ENCODE measurements around the gene TRIM46. TPM values are rescaled to one million over a fixed set of nuclear protein-coding genes. Genes with fewer than 3 reads are reported as not detected.
"Not testable (repeated sequence)": the region's sequence is repeated elsewhere in the genome, so short reads cannot be mapped to it uniquely, and the experiment has no call there.

The TRIM46 gene
- total RNA-seq, 3 donors from 2014 or later (not counting 1 experiment from before 2014, with no cell fraction given): 0.94 to 4.9 (median 2.5) TPM

DNA sequence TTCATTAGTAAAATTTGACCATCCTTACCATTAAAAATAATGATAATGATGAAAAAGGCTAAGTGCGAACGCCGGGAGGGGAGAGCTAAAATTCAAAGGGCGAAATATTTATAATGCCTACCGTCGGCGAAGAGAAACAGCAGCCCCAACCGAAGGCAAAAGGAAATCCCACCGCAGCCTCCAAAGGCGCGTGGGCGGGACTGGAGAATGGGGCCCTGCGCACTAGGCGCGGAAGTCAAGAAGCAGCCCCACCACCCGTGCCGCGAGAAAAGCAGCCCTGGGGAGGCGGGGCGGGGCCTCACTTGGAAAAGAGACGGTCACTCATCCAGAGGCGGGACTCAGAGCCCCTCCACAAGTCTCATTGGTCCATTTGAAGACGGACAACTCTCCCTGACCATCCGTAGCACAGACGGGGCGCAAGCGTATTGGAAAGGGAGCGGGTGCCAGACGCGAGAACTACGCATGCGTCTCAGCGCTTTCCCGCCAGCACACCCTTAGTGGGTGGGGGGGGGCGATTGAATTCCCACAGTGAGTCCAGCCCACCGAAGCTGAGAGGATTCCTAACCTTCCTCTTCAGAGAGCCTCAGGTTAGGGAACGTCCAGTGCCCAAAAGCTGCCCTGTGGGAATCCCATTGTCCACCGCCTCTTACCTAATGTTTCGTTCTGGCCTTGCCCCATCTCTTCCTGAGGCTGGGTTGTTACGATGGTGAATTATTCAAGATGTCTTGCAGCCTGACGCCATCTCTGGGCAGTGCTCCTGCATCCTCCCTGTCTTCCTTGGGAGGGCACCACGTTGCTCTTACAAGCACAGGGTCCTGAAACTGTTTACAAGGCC lies 53.8 kb downstream of the TRIM46 start:
- 2% methylated on average over 42 of the region's 42 CpGs for WGBS (ENCODE audit: insufficient coverage)
- Mint-ChIP-seq H3K4me1 (peaks cover 12 to 17% of the 10 kb centered on the region in 2 donors), H3K9me3 (no peaks in the 10 kb centered on the region), H3K36me3 (no peaks in the 10 kb centered on the region), H3K27me3 (ENCODE audit: low read depth in 2 of 2) (no peaks in the 10 kb centered on the region), H3K4me3 (peak overlapping the region; percentile 86), H3K27ac (peak overlapping the region; percentile 85 to 96)
- no peaks in the 10 kb centered on the region for H3K36me3 ChIP-seq (ENCODE audit: control insufficient read depth, insufficient read depth, low read length)
- H3K27ac ChIP-seq (ENCODE audit: low read length): peak overlapping the region; percentile 86
- no peaks in the 10 kb centered on the region for H3K27me3 ChIP-seq (ENCODE audit: control insufficient read depth, insufficient read depth, low read length)
- no peaks in the 10 kb centered on the region for H3K9me3 ChIP-seq (ENCODE audit: control insufficient read depth, insufficient read depth, low read length)
- TF ChIP-seq, protein P1, sequence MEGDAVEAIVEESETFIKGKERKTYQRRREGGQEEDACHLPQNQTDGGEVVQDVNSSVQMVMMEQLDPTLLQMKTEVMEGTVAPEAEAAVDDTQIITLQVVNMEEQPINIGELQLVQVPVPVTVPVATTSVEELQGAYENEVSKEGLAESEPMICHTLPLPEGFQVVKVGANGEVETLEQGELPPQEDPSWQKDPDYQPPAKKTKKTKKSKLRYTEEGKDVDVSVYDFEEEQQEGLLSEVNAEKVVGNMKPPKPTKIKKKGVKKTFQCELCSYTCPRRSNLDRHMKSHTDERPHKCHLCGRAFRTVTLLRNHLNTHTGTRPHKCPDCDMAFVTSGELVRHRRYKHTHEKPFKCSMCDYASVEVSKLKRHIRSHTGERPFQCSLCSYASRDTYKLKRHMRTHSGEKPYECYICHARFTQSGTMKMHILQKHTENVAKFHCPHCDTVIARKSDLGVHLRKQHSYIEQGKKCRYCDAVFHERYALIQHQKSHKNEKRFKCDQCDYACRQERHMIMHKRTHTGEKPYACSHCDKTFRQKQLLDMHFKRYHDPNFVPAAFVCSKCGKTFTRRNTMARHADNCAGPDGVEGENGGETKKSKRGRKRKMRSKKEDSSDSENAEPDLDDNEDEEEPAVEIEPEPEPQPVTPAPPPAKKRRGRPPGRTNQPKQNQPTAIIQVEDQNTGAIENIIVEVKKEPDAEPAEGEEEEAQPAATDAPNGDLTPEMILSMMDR (IDR thresholded peaks at IDR 0.05): no peak
- intact Hi-C loops (cut with micrococcal nuclease): loop anchor here (5.0 kb wide), 2 partner anchors 35 to 50 kb away; no protein-coding TSS in a partner anchor
- ATAC-seq (peak; percentile 94 to 99 (median 95)), DNase-seq (peak; percentile 95 to 98)
- peak overlapping the region; percentile 79 for H3K4me3 ChIP-seq (ENCODE audit: low read length)
- peaks cover 26% of the 10 kb centered on the region for H3K4me1 ChIP-seq (ENCODE audit: control insufficient read depth, insufficient read depth, low read length)

DNA sequence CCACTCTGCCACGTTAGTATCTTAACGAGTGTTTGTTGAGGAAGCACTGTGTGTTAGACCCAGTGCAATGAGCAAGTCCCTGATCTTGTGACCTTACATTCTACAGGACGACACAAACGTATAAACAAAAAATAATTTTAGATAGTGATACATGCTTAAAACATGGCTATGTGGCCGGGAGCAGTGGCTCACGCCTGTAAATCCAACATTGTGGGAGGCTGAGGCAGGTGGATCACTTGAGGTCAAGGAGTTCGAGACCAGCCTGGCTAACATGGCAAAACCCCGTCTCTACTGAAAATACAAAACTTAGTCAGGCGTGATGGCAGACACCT lies 54.4 kb downstream of the TRIM46 start:
- no peaks in the 10 kb centered on the region for H3K9me3 ChIP-seq (ENCODE audit: control insufficient read depth, insufficient read depth, low read length)
- no peaks in the 10 kb centered on the region for H3K36me3 ChIP-seq (ENCODE audit: control insufficient read depth, insufficient read depth, low read length)
- H3K4me1 Mint-ChIP-seq: peaks cover 12 to 17% of the 10 kb centered on the region in 2 donors
- peak overlapping the region; percentile 86 for H3K4me3 Mint-ChIP-seq
- intact Hi-C loops (cut with micrococcal nuclease): loop anchor here (5.0 kb wide), 2 partner anchors 36 to 51 kb away; no protein-coding TSS in a partner anchor
- 76% methylated on average over 9 of the region's 9 CpGs for WGBS (ENCODE audit: insufficient coverage)
- TF ChIP-seq, protein P1 (IDR thresholded peaks at IDR 0.05): no peak
- peak overlapping the region; percentile 84 for H3K27ac ChIP-seq (ENCODE audit: low read length)
- no peaks in the 10 kb centered on the region for H3K9me3 Mint-ChIP-seq
- H3K27me3 ChIP-seq (ENCODE audit: control insufficient read depth, insufficient read depth, low read length): no peaks in the 10 kb centered on the region
- no peaks in the 10 kb centered on the region for H3K27me3 Mint-ChIP-seq (ENCODE audit: low read depth in 2 of 2)
- H3K27ac Mint-ChIP-seq: peak overlapping the region; percentile 85 to 96
- DNase-seq (no peak), ATAC-seq (no peak)
- H3K4me1 ChIP-seq (ENCODE audit: control insufficient read depth, insufficient read depth, low read length): peaks cover 26% of the 10 kb centered on the region
- no peaks in the 10 kb centered on the region for H3K36me3 Mint-ChIP-seq
- peak overlapping the region; percentile 79 for H3K4me3 ChIP-seq (ENCODE audit: low read length)

DNA sequence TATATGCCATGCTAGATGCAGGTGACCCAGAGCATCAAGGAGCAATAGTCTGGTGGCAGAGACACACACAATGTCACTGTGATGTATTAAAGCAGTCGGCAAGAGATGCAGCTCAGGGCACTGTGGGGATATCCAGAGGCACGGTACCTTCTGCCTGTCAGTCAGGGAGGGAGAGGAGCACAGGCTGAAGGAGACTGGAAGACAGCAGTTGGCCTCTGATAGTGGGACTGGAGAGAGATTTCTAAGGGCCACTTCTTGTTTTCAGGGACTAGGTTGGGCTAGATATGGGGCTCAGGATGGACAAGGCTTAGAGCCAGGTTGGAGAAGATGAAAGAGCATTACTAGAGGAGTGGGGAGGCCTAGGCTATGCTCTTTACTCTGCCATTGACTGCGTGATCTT lies 57.7 kb downstream of the TRIM46 start:
- DNase-seq; H3K36me3 Mint-ChIP-seq; H3K27me3 Mint-ChIP-seq (ENCODE audit: low read depth in 2 of 2); H3K9me3 Mint-ChIP-seq; ATAC-seq; H3K4me3 ChIP-seq (ENCODE audit: low read length); H3K9me3 ChIP-seq (ENCODE audit: control insufficient read depth, insufficient read depth, low read length); H3K27me3 ChIP-seq (ENCODE audit: control insufficient read depth, insufficient read depth, low read length); intact Hi-C loops (cut with micrococcal nuclease); H3K4me3 Mint-ChIP-seq; H3K36me3 ChIP-seq (ENCODE audit: control insufficient read depth, insufficient read depth, low read length); H3K27ac ChIP-seq (ENCODE audit: low read length); H3K27ac Mint-ChIP-seq: not testable (repeated sequence)
- H3K4me1 Mint-ChIP-seq: peaks cover 12 to 13% of the 10 kb centered on the region in 2 donors
- WGBS (ENCODE audit: insufficient coverage): 59% methylated on average over 3 of the region's 3 CpGs
- H3K4me1 ChIP-seq (ENCODE audit: control insufficient read depth, insufficient read depth, low read length): peaks cover 17% of the 10 kb centered on the region

DNA sequence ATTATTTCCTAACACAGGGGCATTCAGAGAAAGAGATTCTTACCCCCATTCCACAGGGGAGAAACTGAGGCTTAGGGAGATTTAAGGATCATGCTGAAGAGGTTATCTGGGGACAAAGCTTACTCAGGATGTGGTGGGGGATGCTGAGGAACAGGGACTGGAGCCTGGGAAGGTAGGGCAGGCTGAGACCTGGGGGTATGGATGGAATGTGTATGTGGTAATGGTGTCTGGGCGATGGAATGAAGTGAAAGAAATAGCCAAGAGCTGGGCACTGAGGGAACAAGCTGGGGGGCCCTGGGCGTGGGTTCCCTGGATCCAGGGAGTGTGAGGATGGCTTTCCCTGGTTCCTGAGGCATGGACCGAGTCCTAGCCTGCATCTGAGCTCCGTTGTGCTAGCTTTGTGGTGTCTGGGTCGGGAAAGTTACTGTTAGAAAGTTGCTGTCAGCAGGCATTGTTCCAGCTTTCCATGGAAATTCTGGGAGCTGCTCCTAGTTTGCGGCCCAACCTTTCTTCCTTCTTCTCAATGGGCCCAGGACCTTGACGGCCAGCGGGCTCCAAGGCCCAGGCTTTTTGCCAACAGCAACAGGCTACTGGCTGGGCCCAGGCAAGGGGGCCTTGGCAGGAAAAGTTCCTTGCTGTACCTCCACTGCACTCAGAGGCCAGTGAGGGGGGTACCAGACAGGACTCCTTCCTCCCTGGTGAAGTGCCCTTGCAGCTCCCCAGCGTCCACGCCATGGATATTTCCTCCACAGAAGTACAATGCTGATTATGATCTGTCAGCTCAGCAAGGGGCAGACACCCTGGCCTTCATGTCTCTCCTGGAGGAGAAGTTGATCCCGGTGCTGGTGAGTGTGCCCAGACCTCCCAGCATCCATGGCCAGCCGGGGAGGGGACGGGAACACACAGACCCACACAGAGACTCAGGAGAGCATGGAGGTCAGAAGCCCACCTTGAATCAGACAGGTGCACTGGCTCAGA lies 58.6 kb downstream of the TRIM46 start:
- ATAC-seq; H3K36me3 Mint-ChIP-seq; H3K27ac ChIP-seq (ENCODE audit: low read length); H3K4me3 Mint-ChIP-seq; H3K9me3 Mint-ChIP-seq; H3K4me3 ChIP-seq (ENCODE audit: low read length); H3K9me3 ChIP-seq (ENCODE audit: control insufficient read depth, insufficient read depth, low read length); H3K27ac Mint-ChIP-seq; H3K27me3 Mint-ChIP-seq (ENCODE audit: low read depth in 2 of 2); H3K4me1 ChIP-seq (ENCODE audit: control insufficient read depth, insufficient read depth, low read length); H3K4me1 Mint-ChIP-seq; H3K27me3 ChIP-seq (ENCODE audit: control insufficient read depth, insufficient read depth, low read length); intact Hi-C loops (cut with micrococcal nuclease); DNase-seq: not testable (repeated sequence)
- peaks cover 16% of the 10 kb centered on the region for H3K36me3 ChIP-seq (ENCODE audit: control insufficient read depth, insufficient read depth, low read length)
- 92% methylated on average over 12 of the region's 13 CpGs for WGBS (ENCODE audit: insufficient coverage)

DNA sequence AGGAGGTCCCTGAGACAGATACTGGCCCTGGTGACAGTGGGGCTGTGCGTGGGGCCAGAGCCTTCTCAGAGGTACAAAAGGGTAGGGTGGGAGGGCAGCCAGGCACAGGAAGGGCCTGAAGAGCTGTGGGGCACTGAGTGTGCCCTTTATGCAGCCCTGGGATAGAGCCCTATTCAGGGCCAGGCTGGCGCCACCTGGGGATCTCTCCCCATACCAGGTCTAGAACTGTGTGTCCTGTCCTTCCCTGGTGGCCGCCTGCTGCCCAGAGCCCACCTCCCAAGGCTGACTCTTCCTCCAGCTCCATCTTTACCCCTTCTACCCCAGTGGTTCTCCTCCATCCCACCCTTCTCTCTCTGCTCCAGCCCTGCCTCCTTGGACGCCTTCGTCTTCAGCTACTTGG lies 59.9 kb downstream of the TRIM46 start:
- H3K9me3 ChIP-seq (ENCODE audit: control insufficient read depth, insufficient read depth, low read length); H3K27me3 ChIP-seq (ENCODE audit: control insufficient read depth, insufficient read depth, low read length); H3K27ac Mint-ChIP-seq; H3K4me3 ChIP-seq (ENCODE audit: low read length); H3K27me3 Mint-ChIP-seq (ENCODE audit: low read depth in 2 of 2); H3K9me3 Mint-ChIP-seq; H3K36me3 Mint-ChIP-seq; ATAC-seq; H3K4me1 Mint-ChIP-seq; H3K27ac ChIP-seq (ENCODE audit: low read length); H3K4me1 ChIP-seq (ENCODE audit: control insufficient read depth, insufficient read depth, low read length); DNase-seq; intact Hi-C loops (cut with micrococcal nuclease); H3K4me3 Mint-ChIP-seq: not testable (repeated sequence)
- 100% methylated on average over 1 of the region's 5 CpGs for WGBS (ENCODE audit: insufficient coverage)
- peaks cover 22% of the 10 kb centered on the region for H3K36me3 ChIP-seq (ENCODE audit: control insufficient read depth, insufficient read depth, low read length)
